Stimulated activated CD4-positive, alpha-beta T cell treated with anti-CD3 and anti-CD28 coated beads, Interleukin-15, amount 100 ng/mL, for 48 hours (primary cell): Measurements from ENCODE around the gene MYH4.

Source experiments
- DNase-seq, 2 donors: peaks; one replicate each; pipeline ENCODE4 v3.0.0-alpha.2; 2020; ENCODE audit warnings: low read depth in 2 of 2

Gene MYH4

GRCh38 chr17:10469459-10469858 lies at the start of gene MYH4:
Gene MYH4 (minus strand): TSS chr17:10469559. CDS start chr17:10466745, 2,814 bp downstream.
- DNase-seq, result no peak

- DNase-seq, result no peak
Observed at GRCh38 chr17:10518271-10519037, 49.1 kb upstream of the MYH4 start, which contains the start of gene MYH1. Gene MYH1 (minus strand): TSS chr17:10518542. CDS start chr17:10516642, 1,900 bp downstream.

- DNase-seq, result no peak
Observed at GRCh38 chr17:10516638-10517037, 47.3 kb upstream of the MYH4 start.

- no peak for DNase-seq
Observed at GRCh38 chr17:10516065-10516464, 46.7 kb upstream of the MYH4 start.

- DNase-seq, result no peak
Observed at GRCh38 chr17:10513299-10514067, 44.1 kb upstream of the MYH4 start.

GRCh38 chr17:10512856-10513255 lies 43.5 kb upstream of the MYH4 start:
- DNase-seq, result no peak

GRCh38 chr17:10499950-10500349 lies 30.6 kb upstream of the MYH4 start:
- no peak for DNase-seq

GRCh38 chr17:10492004-10492403 lies 22.6 kb upstream of the MYH4 start:
- no peak for DNase-seq

- DNase-seq, result no peak
Observed at GRCh38 chr17:10482252-10482651, 12.9 kb upstream of the MYH4 start.

- DNase-seq, result no peak
Observed at GRCh38 chr17:10477701-10478100, 8.3 kb upstream of the MYH4 start.

GRCh38 chr17:10474536-10474935 lies 5.2 kb upstream of the MYH4 start:
- no peak for DNase-seq

GRCh38 chr17:10471858-10472257 lies 2.5 kb upstream of the MYH4 start:
- no peak for DNase-seq

- DNase-seq, result no peak
Observed at GRCh38 chr17:10463402-10463801, 6.0 kb downstream of the MYH4 start.

GRCh38 chr17:10460062-10460461 lies 9.3 kb downstream of the MYH4 start:
- no peak for DNase-seq

GRCh38 chr17:10458701-10459100 lies 10.7 kb downstream of the MYH4 start:
- no peak for DNase-seq

- no peak for DNase-seq
Observed at GRCh38 chr17:10457952-10458351, 11.4 kb downstream of the MYH4 start.

GRCh38 chr17:10447026-10447931 lies 22.1 kb downstream of the MYH4 start:
- DNase-seq, result no peak

- no peak for DNase-seq
Observed at GRCh38 chr17:10439816-10440215, 29.5 kb downstream of the MYH4 start.

GRCh38 chr17:10435096-10435495 lies 34.3 kb downstream of the MYH4 start:
- DNase-seq, result no peak

GRCh38 chr17:10429421-10430045 lies 39.8 kb downstream of the MYH4 start:
- no peak for DNase-seq

GRCh38 chr17:10428781-10429180 lies 40.6 kb downstream of the MYH4 start:
- DNase-seq, result no peak
